Colonic mucosa (tissue), 4 donors: ENCODE data around the gene TMPRSS5. TPM values are rescaled to one million over a fixed set of nuclear protein-coding genes. Genes with fewer than 3 reads are reported as not detected.
"Not testable (repeated sequence)": the region's sequence is repeated elsewhere in the genome, so short reads cannot be mapped to it uniquely, and the experiment has no call there.

ENCODE experiments used
- DNase-seq: peaks from one replicate; pipeline ENCODE4 v3.0.0-alpha.2; 2020
- H3K27ac ChIP-seq: fragments of 200-600 bp; one replicate; pipeline ENCODE4 v1.8.0; 2021
- H3K27me3 ChIP-seq: fragments of 200-600 bp; one replicate; pipeline ENCODE4 v1.8.0; 2021
- H3K36me3 ChIP-seq: fragments of 200-600 bp; one replicate; pipeline ENCODE4 v1.8.0; 2021
- H3K4me1 ChIP-seq: fragments of 200-600 bp; one replicate; pipeline ENCODE4 v1.8.0; 2021; ENCODE audit warnings: mild to moderate bottlenecking
- H3K4me3 ChIP-seq: fragments of 200-600 bp; one replicate; pipeline ENCODE4 v1.8.0; 2021
- H3K9ac ChIP-seq, 2 donors: one replicate each; pipeline ENCODE4 v1.7.0; 2013; ENCODE audit warnings: control low read depth in 2 of 2, low read depth in 2 of 2, low read length in 2 of 2
- H3K9me3 ChIP-seq: fragments of 200-600 bp; one replicate; pipeline ENCODE4 v1.8.0; 2021
- CTCF ChIP-seq: fragments of 200-600 bp; IDR thresholded peaks from one replicate; pipeline ENCODE4 v1.8.0; 2022; ENCODE audit warnings: antibody characterized with exemption, mild to moderate bottlenecking
- intact Hi-C: fragments of 100-400 bp; cut with DNase I; formaldehyde crosslinking; loops from one replicate; pipeline ENCODE4 v1.14.1; 2022
- total RNA-seq, 2 donors: library from RNA; stranded (reverse); fragmentation: NEBNext Ultra II Directional in 1 of 2; extraction: Animal tissue kit (Norgen Biotek cat#: 25700) in 1 of 2; gene quantifications; one replicate each; pipeline ENCODE4 v1.2.1, GENCODE V29; 2021
- donor health status: healthy.
- donor health status: DM: no; HTN: no; CAD: no.
- donor health status: DM: no; HTN: no; CAD: no.

TMPRSS5 gene
- total RNA-seq, 2 donors from 2014 or later = 0.11 to 0.59 TPM

- Histone ChIP-seq H3K9me3 (no peaks in the 10 kb centered on the region), H3K4me3 (no peak overlapping the region), H3K9ac (no peak overlapping the region), H3K27me3 (no peaks in the 10 kb centered on the region), H3K36me3 (no peaks in the 10 kb centered on the region), H3K4me1 (peaks cover 3% of the 10 kb centered on the region), H3K27ac (no peak overlapping the region)
- DNase-seq = no peak
- no peak for TF ChIP-seq CTCF
- intact Hi-C loops = no loop called here
Observed at GRCh38 chr11:113673550-113674396, 32.3 kb downstream of the TMPRSS5 start.

- H3K27ac ChIP-seq, H3K9ac ChIP-seq, H3K9me3 ChIP-seq, H3K27me3 ChIP-seq, H3K36me3 ChIP-seq, H3K4me3 ChIP-seq, H3K4me1 ChIP-seq, intact Hi-C loops, DNase-seq: not testable (repeated sequence)
Observed at GRCh38 chr11:113671914-113672313, 34.2 kb downstream of the TMPRSS5 start.

- Histone ChIP-seq H3K27ac (no peak overlapping the region), H3K4me1 (peaks cover 5% of the 10 kb centered on the region), H3K9ac (no peak overlapping the region), H3K4me3 (no peak overlapping the region), H3K9me3 (no peaks in the 10 kb centered on the region), H3K27me3 (no peaks in the 10 kb centered on the region), H3K36me3 (no peaks in the 10 kb centered on the region)
- no peak for TF ChIP-seq CTCF
- intact Hi-C loops = no loop called here
- no peak for DNase-seq
Observed at GRCh38 chr11:113670831-113671215, 35.3 kb downstream of the TMPRSS5 start.

- no peak overlapping the region for H3K9ac ChIP-seq
- intact Hi-C loops = no loop called here
- peaks cover 5% of the 10 kb centered on the region for H3K4me1 ChIP-seq
- no peak overlapping the region for H3K27ac ChIP-seq
- no peak for DNase-seq
- H3K9me3 ChIP-seq = no peaks in the 10 kb centered on the region
- no peaks in the 10 kb centered on the region for H3K27me3 ChIP-seq
- no peaks in the 10 kb centered on the region for H3K36me3 ChIP-seq
- no peak for TF ChIP-seq CTCF
- H3K4me3 ChIP-seq = no peak overlapping the region
Observed at GRCh38 chr11:113670149-113670830, 35.8 kb downstream of the TMPRSS5 start.

- TF ChIP-seq CTCF = no peak
- intact Hi-C loops = no loop called here
- no peak overlapping the region for H3K9ac ChIP-seq
Observed at GRCh38 chr11:113668255-113668654, 37.9 kb downstream of the TMPRSS5 start.

GRCh38 chr11:113667801-113668200, 38.3 kb downstream of the TMPRSS5 start:
- intact Hi-C loops = no loop called here
- no peaks in the 10 kb centered on the region for H3K27me3 ChIP-seq
- H3K4me1 ChIP-seq = peaks cover 5% of the 10 kb centered on the region
- H3K36me3 ChIP-seq = no peaks in the 10 kb centered on the region
- no peak overlapping the region for H3K4me3 ChIP-seq
- no peak overlapping the region for H3K9ac ChIP-seq
- DNase-seq = no peak
- H3K9me3 ChIP-seq = no peaks in the 10 kb centered on the region
- no peak for TF ChIP-seq CTCF
- H3K27ac ChIP-seq = no peak overlapping the region

More at GRCh38 chr11:113668255-113668654, 37.9 kb downstream of the TMPRSS5 start:
- H3K9me3 ChIP-seq = no peaks in the 10 kb centered on the region
- H3K36me3 ChIP-seq = no peaks in the 10 kb centered on the region
- H3K4me3 ChIP-seq = no peak overlapping the region
- H3K4me1 ChIP-seq = peaks cover 5% of the 10 kb centered on the region
- no peaks in the 10 kb centered on the region for H3K27me3 ChIP-seq
- DNase-seq = no peak
- no peak overlapping the region for H3K27ac ChIP-seq
